ENCODE results near the gene LY6G5B. TPM values are rescaled to one million over a fixed set of nuclear protein-coding genes. Genes with fewer than 3 reads are reported as not detected.

The LY6G5B gene
- total RNA-seq, 2 experiments from 2014 or later: 16.1 to 25.0 TPM

DNA sequence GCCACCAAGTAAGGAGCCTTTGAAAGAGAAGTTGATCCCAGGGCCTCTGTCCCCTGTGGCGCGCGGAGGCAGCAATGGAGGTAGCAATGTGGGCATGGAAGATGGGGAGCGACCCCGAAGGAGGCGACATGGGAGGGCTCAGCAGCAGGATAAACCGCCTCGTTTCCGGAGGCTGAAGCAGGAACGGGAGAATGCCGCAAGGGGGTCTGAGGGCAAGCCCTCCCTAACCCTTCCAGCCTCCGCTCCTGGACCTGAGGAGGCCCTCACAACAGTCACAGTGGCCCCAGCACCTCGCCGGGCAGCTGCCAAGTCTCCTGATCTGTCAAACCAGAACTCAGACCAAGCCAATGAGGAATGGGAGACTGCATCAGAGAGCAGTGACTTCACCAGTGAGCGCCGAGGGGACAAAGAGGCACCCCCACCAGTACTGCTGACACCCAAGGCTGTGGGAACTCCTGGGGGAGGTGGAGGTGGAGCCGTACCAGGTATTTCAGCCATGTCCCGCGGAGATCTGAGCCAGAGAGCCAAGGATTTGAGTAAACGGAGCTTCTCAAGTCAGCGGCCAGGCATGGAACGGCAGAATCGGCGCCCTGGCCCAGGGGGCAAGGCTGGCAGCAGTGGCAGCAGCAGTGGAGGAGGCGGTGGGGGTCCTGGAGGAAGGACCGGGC is 37.4 kb upstream of the LY6G5B start:
- ATAC-seq (no peak), DNase-seq (no peak)
- no peaks in the 10 kb centered on the region for H3K27me3 Mint-ChIP-seq
- CTCF ChIA-PET: no interaction called here
- no peak overlapping the region for H3K4me3 Mint-ChIP-seq
- H3K4me1 Mint-ChIP-seq: peaks cover 5% of the 10 kb centered on the region
- H3K27ac Mint-ChIP-seq: no peak overlapping the region
- no peaks in the 10 kb centered on the region for H3K9me3 Mint-ChIP-seq (ENCODE audit: low read depth)
- H3K36me3 Mint-ChIP-seq: peaks cover 69% of the 10 kb centered on the region

DNA sequence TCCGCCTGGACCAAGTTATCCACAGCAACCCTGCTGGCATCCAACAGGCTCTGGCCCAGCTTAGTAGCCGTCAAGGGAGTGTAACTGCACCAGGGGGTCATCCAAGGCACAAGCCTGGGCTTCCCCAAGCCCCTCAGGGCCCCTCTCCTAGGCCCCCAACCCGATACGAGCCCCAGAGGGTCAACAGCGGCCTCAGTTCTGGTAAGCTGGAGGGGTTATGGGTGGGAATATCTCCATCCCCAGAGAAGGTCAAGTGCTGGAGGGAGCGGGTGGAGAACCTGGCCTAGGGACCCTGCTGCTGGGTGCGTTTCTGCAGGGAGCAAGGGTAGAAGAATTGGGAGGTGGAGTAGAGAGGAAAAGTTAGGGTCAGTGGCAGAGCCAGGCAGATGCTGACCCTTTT is 36.3 kb upstream of the LY6G5B start:
- Mint-ChIP-seq H3K4me3 (no peak overlapping the region), H3K4me1 (peaks cover 5% of the 10 kb centered on the region), H3K36me3 (peaks cover 63% of the 10 kb centered on the region), H3K27ac (no peak overlapping the region), H3K9me3 (ENCODE audit: low read depth) (no peaks in the 10 kb centered on the region), H3K27me3 (no peaks in the 10 kb centered on the region)
- DNase-seq (no peak), ATAC-seq (no peak)
- CTCF ChIA-PET: no interaction called here

DNA sequence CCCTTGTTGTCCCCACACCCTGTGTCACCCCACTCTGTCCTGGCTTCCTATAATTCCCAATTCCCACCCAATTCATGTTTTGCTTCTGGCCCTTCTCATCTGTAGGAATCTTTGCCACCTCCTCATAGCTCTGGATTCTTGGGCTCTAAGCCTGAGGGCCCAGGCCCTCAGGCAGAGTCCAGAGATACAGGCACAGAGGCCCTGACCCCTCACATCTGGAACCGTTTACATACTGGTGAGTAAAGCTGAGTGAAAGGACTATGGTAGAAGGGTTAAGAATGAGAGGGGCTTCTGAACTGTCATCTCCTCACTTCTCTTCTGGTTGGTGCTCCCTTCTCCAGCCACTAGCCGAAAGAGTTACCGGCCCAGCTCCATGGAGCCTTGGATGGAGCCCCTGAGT is 35.6 kb upstream of the LY6G5B start:
- CTCF ChIA-PET: interaction anchor here (0.6 to 1.7 kb wide), 2 partner anchors 13 to 17 kb away, joined by 3 read pairs; no protein-coding TSS in a partner anchor
- Mint-ChIP-seq H3K27me3 (no peaks in the 10 kb centered on the region), H3K9me3 (ENCODE audit: low read depth) (no peaks in the 10 kb centered on the region), H3K4me3 (no peak overlapping the region), H3K27ac (peak overlapping the region; percentile 13), H3K36me3 (peaks cover 63% of the 10 kb centered on the region), H3K4me1 (peaks cover 5% of the 10 kb centered on the region)
- no peak for ATAC-seq
- DNase-seq: no peak

DNA sequence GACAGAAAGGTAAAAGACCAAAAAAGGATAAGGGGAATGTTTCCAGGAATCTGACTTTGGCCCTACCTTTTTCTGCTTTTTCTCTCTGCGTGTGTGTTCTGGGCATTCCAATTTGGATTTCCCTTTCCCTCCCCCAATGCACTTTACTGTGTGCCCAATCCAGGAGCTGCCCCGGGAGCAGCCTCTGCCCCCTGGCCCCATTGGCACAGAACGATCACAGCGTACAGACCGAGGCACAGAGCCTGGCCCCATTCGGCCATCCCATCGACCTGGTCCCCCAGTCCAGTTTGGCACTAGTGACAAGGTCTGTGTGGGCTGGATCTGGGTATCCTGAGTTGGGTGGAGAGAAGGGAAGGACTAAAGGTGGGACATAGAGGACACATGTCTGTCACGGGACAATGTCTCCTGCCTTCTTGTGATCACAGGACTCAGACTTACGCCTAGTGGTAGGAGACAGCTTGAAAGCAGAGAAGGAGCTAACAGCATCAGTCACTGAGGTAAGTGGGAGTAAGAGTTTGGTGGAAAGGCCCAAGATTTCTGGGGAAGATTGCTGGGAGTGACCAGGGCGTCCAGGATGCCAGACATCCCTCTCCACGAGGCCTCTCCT is 34.7 kb upstream of the LY6G5B start:
- peaks cover 6% of the 10 kb centered on the region for H3K4me1 Mint-ChIP-seq
- DNase-seq: no peak
- no peaks in the 10 kb centered on the region for H3K9me3 Mint-ChIP-seq (ENCODE audit: low read depth)
- no peaks in the 10 kb centered on the region for H3K27me3 Mint-ChIP-seq
- CTCF ChIA-PET: interaction anchor here (1.0 to 1.7 kb wide), 3 partner anchors 15 to 36 kb away, joined by 3 read pairs; no protein-coding TSS in a partner anchor
- H3K4me3 Mint-ChIP-seq: no peak overlapping the region
- peak overlapping the region; percentile 39 for H3K27ac Mint-ChIP-seq
- ATAC-seq: no peak
- H3K36me3 Mint-ChIP-seq: peaks cover 61% of the 10 kb centered on the region

- Mint-ChIP-seq H3K27ac (no peak overlapping the region), H3K4me3 (no peak overlapping the region), H3K36me3 (peaks cover 49% of the 10 kb centered on the region), H3K4me1 (peaks cover 6% of the 10 kb centered on the region), H3K27me3 (no peaks in the 10 kb centered on the region), H3K9me3 (ENCODE audit: low read depth) (no peaks in the 10 kb centered on the region)
- DNase-seq (no peak), ATAC-seq (no peak)
- CTCF ChIA-PET: interaction anchor here (1.3 kb wide), 1 partner anchor 10 kb away, joined by 3 read pairs; no protein-coding TSS in a partner anchor
These were observed 32.8 kb upstream of the LY6G5B start for GRCh38 chr6:31636698-31637596.

GRCh38 chr6:31639043-31639442 is 30.7 kb upstream of the LY6G5B start:
- peaks cover 2% of the 10 kb centered on the region for H3K4me1 Mint-ChIP-seq
- no peak overlapping the region for H3K27ac Mint-ChIP-seq
- no peak for ATAC-seq

DNA sequence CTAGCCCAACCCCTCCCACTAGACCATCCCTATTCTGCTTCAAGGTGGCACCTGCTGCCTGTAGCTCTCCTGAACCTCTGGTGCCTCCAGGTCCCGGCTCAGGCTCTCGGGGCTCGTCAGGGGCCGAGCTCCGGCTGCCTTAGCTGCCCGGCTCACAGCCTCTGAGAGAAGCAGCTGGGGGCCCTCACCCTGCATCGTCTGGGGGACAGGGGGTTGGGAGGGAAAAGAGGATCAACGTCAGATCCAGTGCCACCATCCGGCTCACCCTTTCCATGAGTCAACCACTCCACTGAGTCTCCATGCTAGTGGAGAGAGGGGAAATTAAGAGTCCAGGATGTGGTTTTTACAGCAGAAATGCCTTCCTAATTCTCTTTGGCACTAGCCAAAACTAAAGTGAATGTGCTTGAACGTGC is 30.3 kb upstream of the LY6G5B start:
- DNase-seq: no peak
- no peak for ATAC-seq
- H3K27me3 Mint-ChIP-seq: no peaks in the 10 kb centered on the region
- H3K4me3 Mint-ChIP-seq: no peak overlapping the region
- H3K36me3 Mint-ChIP-seq: peaks cover 39% of the 10 kb centered on the region
- CTCF ChIA-PET: interaction anchor here (1.4 kb wide), 1 partner anchor 12 kb away, joined by 5 read pairs; no protein-coding TSS in a partner anchor
- H3K4me1 Mint-ChIP-seq: peaks cover 2% of the 10 kb centered on the region
- peak overlapping the region; percentile 34 for H3K27ac Mint-ChIP-seq
- H3K9me3 Mint-ChIP-seq (ENCODE audit: low read depth): no peaks in the 10 kb centered on the region

More at GRCh38 chr6:31639043-31639442, 30.7 kb upstream of the LY6G5B start:
- DNase-seq: no peak
- Mint-ChIP-seq H3K36me3 (peaks cover 41% of the 10 kb centered on the region), H3K9me3 (ENCODE audit: low read depth) (no peaks in the 10 kb centered on the region), H3K27me3 (no peaks in the 10 kb centered on the region), H3K4me3 (no peak overlapping the region)
- CTCF ChIA-PET: interaction anchor here (1.1 to 1.4 kb wide), 2 partner anchors 12 to 41 kb away, joined by 4 to 5 read pairs; no protein-coding TSS in a partner anchor

DNA sequence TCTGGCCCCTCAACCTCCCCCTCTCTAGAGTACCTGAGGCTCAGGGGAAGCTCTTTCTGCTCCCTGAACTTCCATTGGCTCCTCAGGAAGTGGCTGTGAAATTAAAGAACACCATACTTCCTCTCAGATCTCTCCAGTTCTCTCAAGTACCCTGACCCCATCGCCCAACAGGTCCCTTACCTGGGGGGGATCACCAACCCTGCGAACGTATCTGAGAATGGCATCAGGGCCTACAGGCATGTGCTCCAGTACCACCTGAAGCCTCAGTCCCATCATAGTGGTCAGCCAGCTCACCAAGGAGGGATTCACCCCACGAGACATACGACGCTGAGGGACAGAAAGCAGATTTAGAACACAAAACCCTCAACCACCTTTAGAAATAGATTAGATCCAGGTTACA is 29.2 kb upstream of the LY6G5B start:
- CTCF ChIA-PET: no interaction called here
- Mint-ChIP-seq H3K4me1 (peaks cover 6% of the 10 kb centered on the region), H3K4me3 (no peak overlapping the region), H3K36me3 (peaks cover 42% of the 10 kb centered on the region), H3K27ac (no peak overlapping the region), H3K27me3 (no peaks in the 10 kb centered on the region), H3K9me3 (ENCODE audit: low read depth) (no peaks in the 10 kb centered on the region)
- ATAC-seq (no peak), DNase-seq (no peak)

- no peak for ATAC-seq
- Mint-ChIP-seq H3K27ac (no peak overlapping the region), H3K4me3 (no peak overlapping the region), H3K4me1 (peaks cover 6% of the 10 kb centered on the region), H3K27me3 (no peaks in the 10 kb centered on the region), H3K36me3 (peaks cover 40% of the 10 kb centered on the region), H3K9me3 (ENCODE audit: low read depth) (no peaks in the 10 kb centered on the region)
- CTCF ChIA-PET: no interaction called here
- no peak for DNase-seq
These were observed 28.4 kb upstream of the LY6G5B start for GRCh38 chr6:31641370-31641769.

GRCh38 chr6:31642798-31643570 is 26.8 kb upstream of the LY6G5B start:
- Mint-ChIP-seq H3K36me3 (peaks cover 35% of the 10 kb centered on the region), H3K9me3 (ENCODE audit: low read depth) (no peaks in the 10 kb centered on the region), H3K27ac (no peak overlapping the region), H3K4me3 (no peak overlapping the region), H3K27me3 (no peaks in the 10 kb centered on the region), H3K4me1 (peaks cover 6% of the 10 kb centered on the region)
- CTCF ChIA-PET: interaction anchor here (2.0 kb wide), 1 partner anchor 11 kb away, joined by 4 read pairs; no protein-coding TSS in a partner anchor
- no peak for ATAC-seq
- DNase-seq: no peak

DNA sequence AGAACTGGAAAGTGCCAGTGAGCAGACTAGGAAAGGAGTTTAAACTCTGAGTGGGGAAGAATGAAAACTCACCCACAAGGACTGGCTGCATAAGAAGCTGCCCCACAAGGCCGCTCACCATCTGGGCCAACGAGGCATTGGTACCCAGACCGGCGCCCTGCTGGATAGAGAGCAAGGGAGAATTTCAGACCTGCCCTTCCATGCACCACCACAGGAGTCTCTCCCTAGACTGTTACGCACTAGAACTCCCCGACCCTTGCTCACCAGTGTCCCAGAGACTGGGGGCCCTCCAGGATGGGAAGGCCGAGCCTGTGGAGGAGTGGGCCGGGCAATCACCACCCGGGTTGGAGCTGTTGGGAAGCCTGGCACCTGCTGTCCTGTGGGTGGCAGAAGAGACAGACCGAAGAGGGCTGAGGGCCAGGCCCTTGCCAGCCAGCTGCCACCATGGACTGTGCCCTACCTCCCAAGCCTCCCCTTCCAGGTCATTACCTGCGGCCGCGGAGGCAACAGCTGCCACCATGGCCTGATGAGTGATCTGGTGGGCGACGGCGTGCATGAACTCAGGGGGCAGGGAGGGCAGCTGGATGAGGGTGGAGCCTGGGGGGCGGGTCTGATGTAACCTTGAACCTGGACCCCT is 25.8 kb upstream of the LY6G5B start:
- CTCF ChIA-PET: interaction anchor here (2.0 kb wide), 1 partner anchor 10 kb away, joined by 4 read pairs; no protein-coding TSS in a partner anchor
- Mint-ChIP-seq H3K4me3 (no peak overlapping the region), H3K27me3 (no peaks in the 10 kb centered on the region), H3K36me3 (peaks cover 35% of the 10 kb centered on the region), H3K9me3 (ENCODE audit: low read depth) (no peaks in the 10 kb centered on the region), H3K27ac (no peak overlapping the region), H3K4me1 (peaks cover 10% of the 10 kb centered on the region)
- DNase-seq (no peak), ATAC-seq (no peak)

- CTCF ChIA-PET: no interaction called here
- Mint-ChIP-seq H3K4me3 (no peak overlapping the region), H3K27ac (peak overlapping the region; percentile 3), H3K9me3 (ENCODE audit: low read depth) (no peaks in the 10 kb centered on the region), H3K4me1 (peaks cover 16% of the 10 kb centered on the region), H3K27me3 (no peaks in the 10 kb centered on the region), H3K36me3 (peaks cover 35% of the 10 kb centered on the region)
- ATAC-seq (no peak), DNase-seq (no peak)
These were observed 24.5 kb upstream of the LY6G5B start for GRCh38 chr6:31645325-31645724.

Measured in activated CD8-positive, alpha-beta memory T cell treated with anti-CD3 and anti-CD28 coated beads, Interleukin-2, amount 10 ng/mL, durations not matched to agents 7 days and 5 days (primary cell).